ENCODE measurements around the gene ZSWIM5. TPM values are rescaled to one million over a fixed set of nuclear protein-coding genes. Genes with fewer than 3 reads are reported as not detected.

The ZSWIM5 gene
- total and polyA plus RNA-seq, 10 donors = 0.15 to 4.7 (median 2.7) TPM

DNA sequence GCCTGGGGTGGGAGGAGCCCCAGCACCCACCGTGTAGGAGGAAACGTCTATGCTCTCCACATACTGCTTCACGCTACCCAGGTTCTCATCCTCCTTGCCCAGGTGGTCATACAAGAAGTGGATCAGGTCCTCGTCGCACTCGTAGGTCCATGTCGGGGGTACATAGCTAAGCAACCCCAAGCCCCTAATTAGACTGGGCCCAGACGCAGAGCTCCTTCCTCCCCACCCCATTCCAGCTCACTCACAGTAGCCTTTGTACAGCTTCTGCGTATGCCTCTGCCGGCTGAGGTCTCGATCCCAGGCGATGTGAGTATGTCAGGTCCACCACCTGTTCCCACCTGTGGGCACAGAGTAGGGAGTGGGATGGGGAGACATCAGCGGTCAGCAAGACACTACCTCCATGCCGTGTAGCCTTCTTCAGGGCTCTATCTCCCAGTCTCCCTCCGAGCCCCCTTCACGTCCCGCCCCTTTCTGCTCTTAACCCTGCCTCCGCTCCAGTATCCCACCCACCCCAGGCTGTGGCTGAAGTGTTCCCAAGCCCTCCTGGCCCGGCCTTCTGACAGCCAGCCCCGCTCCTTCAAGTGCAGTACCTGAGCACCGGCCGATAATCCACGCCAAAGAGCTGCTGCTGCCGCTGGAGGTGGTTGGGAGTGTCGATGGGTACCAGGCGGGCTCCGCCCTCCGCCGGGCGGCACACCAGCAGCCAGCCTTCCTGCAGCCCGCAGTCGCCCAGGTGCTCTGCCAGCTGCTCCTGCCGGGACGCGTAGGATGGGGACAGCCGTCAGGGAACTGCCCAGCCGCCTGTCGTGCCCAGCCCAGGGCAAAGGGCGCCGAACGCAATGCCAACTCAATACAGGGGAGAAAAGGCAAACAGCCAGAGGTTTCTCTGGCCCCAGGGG, 196.2 kb downstream of the ZSWIM5 start:
- Histone ChIP-seq H3K27me3 (replicated peaks in 1 of 7) (no peaks in the 10 kb centered on the region), H3K4me3 (peak overlapping the region; percentile 90 to 100 (median 100)), H3K9me3 (no peaks in the 10 kb centered on the region), H3K36me3 (peaks cover 2 to 69% (median 44%) of the 10 kb centered on the region in 6 donors), H3K4me1 (peaks cover 30 to 63% (median 55%) of the 10 kb centered on the region in 6 donors), H3K27ac (peak overlapping the region; percentile 67 to 92 (median 86))
- intact Hi-C loops (cut with DNase I; ENCODE audit: low total_unique reads) = loop anchor here (5.0 kb wide), 1 partner anchor 482 kb away; the partner anchor contains the start of gene TESK2
- peak; percentile 82 for DNase-seq
- TF ChIP-seq POLR2A (IDR thresholded peaks at IDR 0.05) (no peak), POLR2AphosphoS5 (IDR thresholded peaks at IDR 0.05) (no peak)
- TF ChIP-seq, protein P1, sequence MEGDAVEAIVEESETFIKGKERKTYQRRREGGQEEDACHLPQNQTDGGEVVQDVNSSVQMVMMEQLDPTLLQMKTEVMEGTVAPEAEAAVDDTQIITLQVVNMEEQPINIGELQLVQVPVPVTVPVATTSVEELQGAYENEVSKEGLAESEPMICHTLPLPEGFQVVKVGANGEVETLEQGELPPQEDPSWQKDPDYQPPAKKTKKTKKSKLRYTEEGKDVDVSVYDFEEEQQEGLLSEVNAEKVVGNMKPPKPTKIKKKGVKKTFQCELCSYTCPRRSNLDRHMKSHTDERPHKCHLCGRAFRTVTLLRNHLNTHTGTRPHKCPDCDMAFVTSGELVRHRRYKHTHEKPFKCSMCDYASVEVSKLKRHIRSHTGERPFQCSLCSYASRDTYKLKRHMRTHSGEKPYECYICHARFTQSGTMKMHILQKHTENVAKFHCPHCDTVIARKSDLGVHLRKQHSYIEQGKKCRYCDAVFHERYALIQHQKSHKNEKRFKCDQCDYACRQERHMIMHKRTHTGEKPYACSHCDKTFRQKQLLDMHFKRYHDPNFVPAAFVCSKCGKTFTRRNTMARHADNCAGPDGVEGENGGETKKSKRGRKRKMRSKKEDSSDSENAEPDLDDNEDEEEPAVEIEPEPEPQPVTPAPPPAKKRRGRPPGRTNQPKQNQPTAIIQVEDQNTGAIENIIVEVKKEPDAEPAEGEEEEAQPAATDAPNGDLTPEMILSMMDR (IDR thresholded peaks at IDR 0.05 in 8 of 11, conservative IDR thresholded peaks at IDR 0.05 in 3 of 11) = no peak
- 25 to 35% (median 25%) methylated on average over 9 to 41 of the region's 41 CpGs for WGBS, 5 donors

DNA sequence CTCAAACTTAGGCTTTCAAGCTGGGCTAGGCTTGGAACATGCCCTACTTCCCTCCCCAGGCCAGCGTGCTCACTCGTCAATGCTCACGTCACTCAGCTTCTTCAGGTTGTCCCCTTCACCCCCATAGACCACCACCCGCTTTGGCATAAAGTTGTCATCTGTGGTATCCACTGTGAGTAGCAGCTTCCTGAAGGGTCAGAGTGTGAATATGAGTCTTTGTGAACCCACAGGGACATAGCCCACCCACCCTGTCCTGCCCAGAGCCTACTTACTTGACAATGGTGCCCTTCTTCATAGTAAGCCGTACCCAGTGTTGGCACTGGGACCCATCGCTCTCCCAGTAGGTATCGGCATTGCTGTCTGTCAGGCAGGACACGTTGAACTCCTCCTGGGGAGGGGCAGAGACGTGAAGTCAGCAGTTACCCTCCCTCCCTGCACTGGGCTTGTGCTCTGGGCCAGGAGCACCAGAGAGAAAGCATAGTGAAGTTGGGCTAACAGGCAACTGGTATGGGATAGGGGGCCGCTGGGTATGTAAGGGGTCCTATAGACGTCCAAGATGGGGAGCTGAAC, 197.0 kb downstream of the ZSWIM5 start:
- TF ChIP-seq POLR2A (IDR thresholded peaks at IDR 0.05) (no peak), POLR2AphosphoS5 (IDR thresholded peaks at IDR 0.05) (no peak)
- TF ChIP-seq, protein P1 (IDR thresholded peaks at IDR 0.05 in 8 of 11, conservative IDR thresholded peaks at IDR 0.05 in 3 of 11) = no peak
- Histone ChIP-seq H3K27ac (peak overlapping the region in 1 of 8 donors; percentile 87), H3K4me3 (peak overlapping the region in 5 of 8 donors; percentile 90 to 100 (median 99)), H3K4me1 (peaks cover 30 to 56% (median 49%) of the 10 kb centered on the region in 6 donors), H3K36me3 (peaks cover 2 to 69% (median 53%) of the 10 kb centered on the region in 6 donors), H3K27me3 (replicated peaks in 1 of 7) (no peaks in the 10 kb centered on the region), H3K9me3 (no peaks in the 10 kb centered on the region)
- 91 to 97% (median 92%) methylated on average over 11 of the region's 11 CpGs for WGBS, 5 donors
- no peak for DNase-seq
- intact Hi-C loops (cut with DNase I; ENCODE audit: low total_unique reads) = no loop called here

DNA sequence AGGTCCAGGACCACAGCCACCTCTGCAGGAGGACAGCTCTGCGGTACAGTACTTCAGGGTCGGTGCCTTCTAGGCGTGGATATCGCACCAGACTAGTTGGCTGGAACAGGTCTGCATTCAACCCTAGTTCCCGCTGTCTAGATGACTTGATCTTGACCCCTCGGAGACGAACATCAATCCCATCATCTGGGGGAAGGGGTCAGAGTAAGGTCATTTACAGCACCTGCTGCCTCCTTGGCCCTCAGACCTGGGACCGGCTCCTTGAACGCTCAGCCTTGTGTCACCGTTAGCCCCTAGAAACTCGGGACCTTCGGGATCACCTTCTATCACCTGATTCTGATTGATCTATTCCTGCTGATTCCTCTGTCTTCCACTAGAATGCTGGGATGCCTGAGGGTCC, 197.9 kb downstream of the ZSWIM5 start:
- Histone ChIP-seq H3K27me3 (replicated peaks in 1 of 7) (no peaks in the 10 kb centered on the region), H3K27ac (no peak overlapping the region), H3K9me3 (no peaks in the 10 kb centered on the region), H3K4me1 (peaks cover 28 to 48% (median 40%) of the 10 kb centered on the region in 6 donors), H3K36me3 (peaks cover 2 to 69% (median 61%) of the 10 kb centered on the region in 6 donors), H3K4me3 (no peak overlapping the region)
- 94 to 98% (median 95%) methylated on average over 6 to 12 of the region's 12 CpGs for WGBS, 5 donors
- DNase-seq = no peak
- TF ChIP-seq POLR2A (IDR thresholded peaks at IDR 0.05) (no peak), POLR2AphosphoS5 (IDR thresholded peaks at IDR 0.05) (no peak)
- TF ChIP-seq, protein P1 (IDR thresholded peaks at IDR 0.05 in 8 of 11, conservative IDR thresholded peaks at IDR 0.05 in 3 of 11) = no peak
- intact Hi-C loops (cut with DNase I; ENCODE audit: low total_unique reads) = no loop called here

DNA sequence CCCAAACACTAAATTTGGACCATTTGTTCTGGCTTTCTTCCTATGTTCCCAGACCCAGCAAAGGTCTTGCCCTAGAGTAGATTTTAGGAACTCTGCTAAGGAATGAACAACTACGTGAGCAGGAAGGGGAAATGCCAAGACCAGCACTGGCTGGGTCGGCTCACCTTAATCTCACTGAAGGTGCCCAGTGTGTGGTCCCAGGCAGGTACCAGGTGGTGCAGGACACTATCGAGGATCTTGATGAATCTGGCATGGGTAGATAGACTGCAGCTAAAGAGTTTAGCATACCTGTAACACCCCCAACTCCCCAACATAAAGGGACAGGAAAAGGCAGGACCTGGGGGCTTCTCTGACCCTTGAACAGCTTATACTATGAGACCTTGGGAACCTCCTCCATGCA, 198.3 kb downstream of the ZSWIM5 start:
- H3K27ac ChIP-seq = no peak overlapping the region
- no peak for TF ChIP-seq POLR2A (IDR thresholded peaks at IDR 0.05)
- TF ChIP-seq, protein P1 (IDR thresholded peaks at IDR 0.05 in 8 of 11, conservative IDR thresholded peaks at IDR 0.05 in 3 of 11) = no peak
- no peak for TF ChIP-seq POLR2AphosphoS5 (IDR thresholded peaks at IDR 0.05)

More for the DNA sequence above, 198.3 kb downstream of the ZSWIM5 start:
- intact Hi-C loops (cut with DNase I; ENCODE audit: low total_unique reads) = no loop called here
- no peaks in the 10 kb centered on the region for H3K27me3 ChIP-seq (replicated peaks in 1 of 7)
- H3K4me3 ChIP-seq = no peak overlapping the region
- peaks cover 2 to 69% (median 66%) of the 10 kb centered on the region in 6 donors for H3K36me3 ChIP-seq
- WGBS, 5 donors = 87 to 96% (median 92%) methylated on average over 3 of the region's 3 CpGs
- DNase-seq = no peak
- no peaks in the 10 kb centered on the region for H3K9me3 ChIP-seq
- H3K4me1 ChIP-seq = peaks cover 25 to 43% (median 36%) of the 10 kb centered on the region in 6 donors
